GM23248 (cell line): Measurements from ENCODE around the gene SYS1. TPM values are rescaled to one million over a fixed set of nuclear protein-coding genes. Genes with fewer than 3 reads are reported as not detected.

Experiments used
- DNase-seq: peaks from one replicate; pipeline ENCODE4 v3.0.0-alpha.2; 2015
- H2AFZ ChIP-seq: fragments of 200-600 bp; sonication (generic); 2 replicates; pipeline ENCODE4 v1.6.1; 2016; ENCODE audit warnings: antibody characterized with exemption
- H3F3A ChIP-seq: fragments of 200-600 bp; sonication (generic); 2 replicates; pipeline ENCODE4 v1.6.1; 2016; ENCODE audit warnings: mild to moderate bottlenecking, antibody characterized with exemption, mixed run types; ENCODE audit not compliant: insufficient read depth
- H3K27ac ChIP-seq: fragments of 200-600 bp; sonication (generic); 2 replicates; pipeline ENCODE4 v1.5.1; 2016; ENCODE audit warnings: mild to moderate bottlenecking
- H3K27me3 ChIP-seq: fragments of 200-600 bp; sonication (generic); replicated peaks from 2 replicates; pipeline ENCODE4 v1.6.1; 2016; ENCODE audit warnings: mild to moderate bottlenecking; ENCODE audit not compliant: insufficient read depth
- H3K36me3 ChIP-seq: fragments of 200-600 bp; sonication (generic); 2 replicates; pipeline ENCODE4 v1.6.1; 2016; ENCODE audit warnings: low read depth, mild to moderate bottlenecking
- H3K4me1 ChIP-seq: fragments of 200-600 bp; sonication (generic); 2 replicates; pipeline ENCODE4 v1.6.1; 2016; ENCODE audit warnings: mild to moderate bottlenecking; ENCODE audit not compliant: insufficient read depth
- H3K4me2 ChIP-seq: fragments of 200-600 bp; sonication (generic); one replicate; pipeline ENCODE4 v1.6.1; 2016; ENCODE audit warnings: mild to moderate bottlenecking; ENCODE audit not compliant: unreplicated experiment
- H3K4me3 ChIP-seq: fragments of 200-600 bp; sonication (generic); 2 replicates; pipeline ENCODE4 v1.5.1; 2016; ENCODE audit warnings: mild to moderate bottlenecking
- H3K79me2 ChIP-seq: fragments of 200-600 bp; sonication (generic); 2 replicates; pipeline ENCODE4 v1.6.1; 2016; ENCODE audit warnings: mild to moderate bottlenecking; ENCODE audit not compliant: insufficient read depth
- H3K9ac ChIP-seq: fragments of 200-600 bp; sonication (generic); 2 replicates; pipeline ENCODE4 v1.6.1; 2016; ENCODE audit warnings: mild to moderate bottlenecking
- H3K9me2 ChIP-seq: fragments of 200-600 bp; sonication (generic); 2 replicates; pipeline ENCODE4 v1.6.1; 2016; ENCODE audit warnings: mixed run types, mild to moderate bottlenecking, moderate library complexity; ENCODE audit not compliant: insufficient read depth
- H3K9me3 ChIP-seq: fragments of 200-600 bp; sonication (generic); one replicate; pipeline ENCODE4 v1.6.1; 2017; ENCODE audit warnings: low read depth
- H4K20me1 ChIP-seq: fragments of 200-600 bp; sonication (generic); 2 replicates; pipeline ENCODE4 v1.6.0; 2016; ENCODE audit not compliant: insufficient read depth
- EZH2 ChIP-seq: fragments of 200-600 bp; sonication (generic); IDR thresholded peaks from 2 replicates; pipeline ENCODE4 v1.6.1; 2018; ENCODE audit warnings: antibody characterized with exemption, mild to moderate bottlenecking; ENCODE audit not compliant: insufficient read depth, poor library complexity, severe bottlenecking
- EZH2phosphoT487 ChIP-seq: fragments of 200-600 bp; sonication (generic); IDR thresholded peaks from 2 replicates; pipeline ENCODE4 v1.6.1; 2018; ENCODE audit warnings: antibody characterized with exemption, moderate library complexity, mild to moderate bottlenecking, low read depth; ENCODE audit not compliant: insufficient read depth
- WGBS, 2 experiments: methylation state at CpG; one replicate each; pipeline ENCODE4 v1.1.6; 2015 to 2017; ENCODE audit warnings: low lambda C conversion rate in 2 of 2, low coverage in 1 of 2; ENCODE audit errors: missing lambda C conversion rate in 2 of 2; 5-methylcytosine and 5-hydroxymethylcytosine counted together
- in situ Hi-C: fragments of 300-500 bp; cut with MboI; formaldehyde crosslinking; loops from 2 replicates; pipeline ENCODE4 v1.15.0; 2020
- polyA plus RNA-seq: library from polyadenylated mRNA; unstranded; fragments of >200 nt; fragmentation: Nextera tagmentation; extraction: Ambion mirVana; gene quantifications from 2 replicates; pipeline ENCODE4 v1.2.1, GENCODE V29; 2016
- total RNA-seq: library from RNA; depleted of rRNA; stranded (reverse); fragments of >200 nt; shearing (Covaris generic); gene quantifications from 2 replicates; pipeline ENCODE4 v1.2.3, GENCODE V29; 2014

The SYS1 gene
- total and polyA plus RNA-seq, 2 experiments from 2014 or later = 27.1 to 27.3 TPM

- H3K9ac ChIP-seq = no peak overlapping the region
- no peak overlapping the region for H2AFZ ChIP-seq
- H3K36me3 ChIP-seq = no peaks in the 10 kb centered on the region
- no peaks in the 10 kb centered on the region for H3K9me3 ChIP-seq
- no peak for DNase-seq
- no peaks in the 10 kb centered on the region; the same call in 1 of the 2 replicates for H3K4me1 ChIP-seq
- TF ChIP-seq EZH2 = no peak
- no peak for TF ChIP-seq EZH2phosphoT487
- WGBS, 2 experiments = 82 to 83% methylated on average over 11 of the region's 11 CpGs
- no peak overlapping the region for H3K4me3 ChIP-seq
- no peak overlapping the region for H3K4me2 ChIP-seq
- no peaks in the 10 kb centered on the region for H4K20me1 ChIP-seq
- no peaks in the 10 kb centered on the region for H3K27me3 ChIP-seq
- H3K27ac ChIP-seq = no peak overlapping the region
- in situ Hi-C loops = no loop called here
- no peaks in the 10 kb centered on the region; the same call in 1 of the 2 replicates for H3F3A ChIP-seq
- H3K79me2 ChIP-seq = no peaks in the 10 kb centered on the region
- H3K9me2 ChIP-seq = no peaks in the 10 kb centered on the region
Measured at GRCh38 chr20:45377269-45377668, 14.3 kb downstream of the SYS1 start.

- Histone ChIP-seq H3K27me3 (no peaks in the 10 kb centered on the region), H3K4me3 (no peak within 1 kb of the TSS), H3K9me2 (no peaks in the 10 kb centered on the region), H4K20me1 (no peaks in the 10 kb centered on the region), H2AFZ (no peak within 1 kb of the TSS), H3K36me3 (no peaks in the 10 kb centered on the region), H3K9me3 (no peaks in the 10 kb centered on the region), H3K27ac (no peak within 1 kb of the TSS), H3K4me2 (no peak within 1 kb of the TSS), H3K9ac (no peak within 1 kb of the TSS), H3F3A (no peaks in the 10 kb centered on the region; the same call in 1 of the 2 replicates), H3K4me1 (no peaks in the 10 kb centered on the region; the same call in 1 of the 2 replicates), H3K79me2 (no peaks in the 10 kb centered on the region)
- in situ Hi-C loops = no loop called here
- TF ChIP-seq EZH2 (no peak), EZH2phosphoT487 (no peak)
- WGBS, 2 experiments = 88 to 100% methylated on average over 1 of the region's 1 CpG
- DNase-seq = no peak
Measured at GRCh38 chr20:45378191-45378590, 15.2 kb downstream of the SYS1 start, which contains the start of gene TP53TG5. TSS of gene TP53TG5 (minus strand) at chr20:45378325. CDS start at chr20:45378236, 89 bp downstream.

DNA sequence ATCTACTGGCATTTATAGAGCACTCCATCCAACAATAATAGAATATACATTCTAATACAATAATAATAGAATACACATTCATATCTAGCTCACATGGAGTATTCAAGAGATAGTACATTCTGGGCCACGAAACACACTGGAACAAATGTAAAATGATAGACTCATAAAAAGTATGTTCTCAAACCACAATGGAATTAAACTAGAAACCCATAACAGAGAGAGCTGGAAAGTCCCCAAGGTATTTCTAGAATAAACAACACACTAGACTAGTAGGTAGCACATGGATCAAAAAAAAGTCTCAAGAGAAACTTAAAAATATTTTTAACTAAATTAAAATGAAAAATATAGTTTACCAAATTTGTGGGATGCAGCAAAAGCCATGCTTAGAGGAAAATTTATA lies 24.3 kb downstream of the SYS1 start:
- no peak overlapping the region for H2AFZ ChIP-seq
- in situ Hi-C loops = no loop called here
- no peaks in the 10 kb centered on the region for H4K20me1 ChIP-seq
- H3K36me3 ChIP-seq = no peaks in the 10 kb centered on the region
- no peak for TF ChIP-seq EZH2phosphoT487
- no peak for TF ChIP-seq EZH2
- no peaks in the 10 kb centered on the region for H3K79me2 ChIP-seq
- no peak for DNase-seq
- no peaks in the 10 kb centered on the region for H3K9me2 ChIP-seq
- no peak overlapping the region for H3K4me3 ChIP-seq
- no peaks in the 10 kb centered on the region for H3K9me3 ChIP-seq
- H3K9ac ChIP-seq = no peak overlapping the region
- WGBS, 2 experiments = 85 to 96% methylated on average over 1 of the region's 1 CpG
- no peak overlapping the region for H3K27ac ChIP-seq
- no peaks in the 10 kb centered on the region for H3K4me1 ChIP-seq
- no peaks in the 10 kb centered on the region; the same call in 1 of the 2 replicates for H3F3A ChIP-seq
- H3K27me3 ChIP-seq = no peaks in the 10 kb centered on the region
- no peak overlapping the region for H3K4me2 ChIP-seq

DNA sequence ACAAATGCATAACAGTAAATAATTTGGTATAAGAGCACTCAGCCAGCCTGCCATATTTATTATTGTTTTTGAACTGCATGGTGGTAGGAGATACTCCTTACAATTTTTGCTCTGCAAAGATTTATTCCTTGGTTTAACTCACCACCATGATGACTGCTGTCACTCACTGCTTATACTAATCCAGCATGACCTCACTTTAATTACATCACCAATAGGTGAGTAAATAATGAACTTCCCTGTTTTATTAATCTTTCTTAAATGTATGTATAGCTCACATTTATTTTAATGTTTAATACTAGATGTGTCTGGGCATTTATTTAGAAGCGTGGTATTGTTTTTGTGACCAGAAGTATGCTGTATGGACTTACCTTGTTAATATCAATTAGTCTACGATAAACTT lies 28.0 kb downstream of the SYS1 start:
- WGBS, 2 experiments = 93 to 98% methylated on average over 2 of the region's 2 CpGs

DNA sequence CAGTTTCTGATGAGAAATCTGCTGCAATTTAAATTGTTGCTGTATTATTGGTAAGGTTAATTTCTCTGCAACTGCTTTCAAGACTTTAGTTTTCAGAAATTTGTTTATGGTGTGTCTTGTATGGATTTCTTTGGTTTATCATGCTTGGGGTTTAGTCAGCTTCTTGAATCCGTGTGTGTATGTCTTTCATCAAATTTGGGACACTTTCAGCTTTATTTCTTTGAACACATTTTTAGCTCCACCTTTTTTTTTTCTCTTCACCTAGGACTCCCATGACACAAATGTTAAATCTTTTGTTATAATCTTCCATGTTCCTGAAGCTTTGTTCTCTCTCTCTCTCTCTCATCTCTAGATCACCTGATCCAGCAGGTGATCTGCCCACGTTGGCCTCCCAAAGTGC lies 28.6 kb downstream of the SYS1 start:
- H3K9me3 ChIP-seq = no peaks in the 10 kb centered on the region

More for the DNA sequence above, 28.0 kb downstream of the SYS1 start:
- H2AFZ ChIP-seq = no peak overlapping the region
- TF ChIP-seq EZH2phosphoT487 (no peak), EZH2 (no peak)
- H3K9me3 ChIP-seq = no peaks in the 10 kb centered on the region
- no peaks in the 10 kb centered on the region for H3K4me1 ChIP-seq
- no peaks in the 10 kb centered on the region for H3K9me2 ChIP-seq
- DNase-seq = no peak
- no peaks in the 10 kb centered on the region for H3K79me2 ChIP-seq
- H3K27ac ChIP-seq = no peak overlapping the region
- H3K9ac ChIP-seq = no peak overlapping the region
- in situ Hi-C loops = no loop called here
- no peak overlapping the region for H3K4me2 ChIP-seq
- no peaks in the 10 kb centered on the region for H4K20me1 ChIP-seq
- no peaks in the 10 kb centered on the region for H3K36me3 ChIP-seq
- H3K27me3 ChIP-seq = no peaks in the 10 kb centered on the region
- H3F3A ChIP-seq = no peaks in the 10 kb centered on the region
- no peak overlapping the region for H3K4me3 ChIP-seq

More for the DNA sequence above, 28.6 kb downstream of the SYS1 start:
- in situ Hi-C loops = no loop called here
- H3K27me3 ChIP-seq = no peaks in the 10 kb centered on the region
- H4K20me1 ChIP-seq = no peaks in the 10 kb centered on the region
- TF ChIP-seq EZH2phosphoT487 = no peak
- TF ChIP-seq EZH2 = no peak
- no peak overlapping the region for H2AFZ ChIP-seq
- no peak overlapping the region for H3K4me2 ChIP-seq
- H3K4me3 ChIP-seq = no peak overlapping the region
- H3F3A ChIP-seq = no peaks in the 10 kb centered on the region
- H3K4me1 ChIP-seq = no peaks in the 10 kb centered on the region
- no peaks in the 10 kb centered on the region for H3K79me2 ChIP-seq
- DNase-seq = no peak
- H3K27ac ChIP-seq = no peak overlapping the region
- no peaks in the 10 kb centered on the region for H3K36me3 ChIP-seq
- no peaks in the 10 kb centered on the region for H3K9me2 ChIP-seq
- WGBS, 2 experiments = 46 to 53% methylated on average over 2 of the region's 2 CpGs
- H3K9ac ChIP-seq = no peak overlapping the region
